ENCODE data around the gene LCOR.
"Not testable (repeated sequence)": the region's sequence is repeated elsewhere in the genome, so short reads cannot be mapped to it uniquely, and the experiment has no call there.

Gene LCOR

GRCh38 chr10:96831867-96832720 is at the start of gene LCOR:
TSS of gene LCOR (plus strand) at chr10:96832298. CDS start at chr10:96949058, 116,760 bp downstream.
- peak; percentile 94 for DNase-seq

- no peak for DNase-seq
Measured at GRCh38 chr10:96784253-96784652, 47.8 kb upstream of the LCOR start.

GRCh38 chr10:96789571-96790108 is 42.5 kb upstream of the LCOR start:
- DNase-seq, result no peak

- DNase-seq, result no peak
Measured at GRCh38 chr10:96791902-96792301, 40.2 kb upstream of the LCOR start.

- no peak for DNase-seq
Measured at GRCh38 chr10:96794836-96795733, 37.0 kb upstream of the LCOR start.

GRCh38 chr10:96797485-96797884 is 34.6 kb upstream of the LCOR start:
- no peak for DNase-seq

GRCh38 chr10:96803288-96803664 is 28.8 kb upstream of the LCOR start:
- no peak for DNase-seq

- DNase-seq, result no peak
Measured at GRCh38 chr10:96814264-96814663, 17.8 kb upstream of the LCOR start.

- not testable (repeated sequence) for DNase-seq
Measured at GRCh38 chr10:96818971-96819370, 13.1 kb upstream of the LCOR start.

GRCh38 chr10:96820765-96821164 is 11.3 kb upstream of the LCOR start:
- DNase-seq, result no peak

- no peak for DNase-seq
Measured at GRCh38 chr10:96826438-96826837, 5.7 kb upstream of the LCOR start.

GRCh38 chr10:96828609-96829008 is 3.5 kb upstream of the LCOR start:
- DNase-seq, result no peak

GRCh38 chr10:96829029-96829773 is 2.9 kb upstream of the LCOR start:
- no peak for DNase-seq

- DNase-seq, result peak; percentile 71
Measured at GRCh38 chr10:96830511-96831199, 1.4 kb upstream of the LCOR start.

GRCh38 chr10:96831200-96831866 is 765 bp upstream of the LCOR start:
- no peak for DNase-seq

GRCh38 chr10:96832721-96833219 is 672 bp downstream of the LCOR start:
- peak; percentile 89 for DNase-seq

- DNase-seq, result peak; percentile 48
Measured at GRCh38 chr10:96833220-96834001, 1.3 kb downstream of the LCOR start.

- DNase-seq, result no peak
Measured at GRCh38 chr10:96834120-96834519, 2.0 kb downstream of the LCOR start.

GRCh38 chr10:96835899-96836298 is 3.8 kb downstream of the LCOR start:
- DNase-seq, result no peak

- DNase-seq, result no peak
Measured at GRCh38 chr10:96838529-96838928, 6.4 kb downstream of the LCOR start.
